ENCODE measurements around the gene DBP.
"Not testable (repeated sequence)": the region's sequence is repeated elsewhere in the genome, so short reads cannot be mapped to it uniquely, and the experiment has no call there.

DBP gene, protein sequence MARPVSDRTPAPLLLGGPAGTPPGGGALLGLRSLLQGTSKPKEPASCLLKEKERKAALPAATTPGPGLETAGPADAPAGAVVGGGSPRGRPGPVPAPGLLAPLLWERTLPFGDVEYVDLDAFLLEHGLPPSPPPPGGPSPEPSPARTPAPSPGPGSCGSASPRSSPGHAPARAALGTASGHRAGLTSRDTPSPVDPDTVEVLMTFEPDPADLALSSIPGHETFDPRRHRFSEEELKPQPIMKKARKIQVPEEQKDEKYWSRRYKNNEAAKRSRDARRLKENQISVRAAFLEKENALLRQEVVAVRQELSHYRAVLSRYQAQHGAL

DNA sequence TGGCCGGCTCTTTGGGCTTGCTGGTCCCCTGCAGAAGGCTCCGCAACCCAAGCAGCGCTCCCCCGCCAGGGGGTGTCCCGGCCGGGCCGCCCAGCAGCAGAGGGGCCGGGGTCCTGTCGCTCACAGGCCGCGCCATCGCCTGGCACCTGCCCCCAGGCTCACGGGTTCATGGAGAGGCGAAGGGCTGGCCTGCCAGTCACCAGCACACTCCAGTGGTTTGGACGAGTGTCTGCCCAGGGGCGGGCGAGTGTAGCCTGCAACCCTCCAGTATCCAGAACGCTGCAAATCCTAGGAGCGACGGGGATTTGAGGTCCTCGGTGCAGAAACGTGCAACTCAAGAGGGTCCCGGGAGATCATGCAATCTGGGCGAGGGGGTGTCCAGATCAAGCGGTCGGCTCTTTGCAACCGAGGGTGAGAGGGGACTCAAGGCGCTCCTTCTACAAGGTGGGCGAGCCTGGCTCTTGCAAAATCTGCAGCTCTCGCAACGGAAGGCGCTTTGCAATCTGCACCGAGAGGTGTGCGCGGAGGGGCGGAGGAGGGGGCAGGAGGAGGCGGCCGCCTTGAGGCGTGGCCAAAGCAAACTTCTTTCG lies at the start of gene DBP:
DBP (minus strand) TSS at position 521 of the 590 bp plus-strand sequence; CDS start at position 136, 385 bp downstream.
- H3K4me1 ChIP-seq: peaks cover 5 to 54% (median 42%) of the 10 kb centered on the region in 4 donors
- no peaks in the 10 kb centered on the region for H3K27me3 ChIP-seq
- TF ChIP-seq, protein P1, sequence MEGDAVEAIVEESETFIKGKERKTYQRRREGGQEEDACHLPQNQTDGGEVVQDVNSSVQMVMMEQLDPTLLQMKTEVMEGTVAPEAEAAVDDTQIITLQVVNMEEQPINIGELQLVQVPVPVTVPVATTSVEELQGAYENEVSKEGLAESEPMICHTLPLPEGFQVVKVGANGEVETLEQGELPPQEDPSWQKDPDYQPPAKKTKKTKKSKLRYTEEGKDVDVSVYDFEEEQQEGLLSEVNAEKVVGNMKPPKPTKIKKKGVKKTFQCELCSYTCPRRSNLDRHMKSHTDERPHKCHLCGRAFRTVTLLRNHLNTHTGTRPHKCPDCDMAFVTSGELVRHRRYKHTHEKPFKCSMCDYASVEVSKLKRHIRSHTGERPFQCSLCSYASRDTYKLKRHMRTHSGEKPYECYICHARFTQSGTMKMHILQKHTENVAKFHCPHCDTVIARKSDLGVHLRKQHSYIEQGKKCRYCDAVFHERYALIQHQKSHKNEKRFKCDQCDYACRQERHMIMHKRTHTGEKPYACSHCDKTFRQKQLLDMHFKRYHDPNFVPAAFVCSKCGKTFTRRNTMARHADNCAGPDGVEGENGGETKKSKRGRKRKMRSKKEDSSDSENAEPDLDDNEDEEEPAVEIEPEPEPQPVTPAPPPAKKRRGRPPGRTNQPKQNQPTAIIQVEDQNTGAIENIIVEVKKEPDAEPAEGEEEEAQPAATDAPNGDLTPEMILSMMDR (IDR thresholded peaks at IDR 0.05): peak; percentile 8 to 20
- peak; percentile 63 to 87 for DNase-seq
- H3K9me3 ChIP-seq: no peaks in the 10 kb centered on the region
- peaks cover 0 to 6% (median 0%) of the 10 kb centered on the region in 3 donors for H3K36me3 ChIP-seq
- intact Hi-C loops (cut with DNase I; ENCODE audit: low total_unique reads): no loop called here
- H3K4me3 ChIP-seq: peak within 1 kb of the TSS; percentile 73 to 75
- peak within 1 kb of the TSS; percentile 91 to 96 for H3K27ac ChIP-seq

DNA sequence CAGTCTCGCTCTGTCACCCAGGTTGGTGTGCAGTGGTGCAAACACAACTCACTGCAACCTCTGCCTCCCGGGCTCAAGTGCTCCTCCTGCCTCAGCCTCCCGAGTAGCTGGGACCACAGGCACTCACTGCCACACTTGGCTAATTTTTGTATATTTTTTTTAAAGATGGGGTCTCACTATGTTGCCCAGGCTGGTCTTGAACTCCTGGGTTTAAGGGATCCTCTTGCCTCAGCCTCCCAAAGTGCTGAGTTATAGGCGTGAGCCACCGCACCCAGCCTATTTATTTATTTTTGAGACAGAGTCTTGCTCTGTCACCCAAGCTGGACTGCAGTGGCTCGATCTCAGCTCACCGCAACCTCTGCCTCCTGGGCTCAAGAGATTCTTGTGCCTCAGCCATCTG lies 49.5 kb upstream of the DBP start:
- H3K36me3 ChIP-seq; DNase-seq; H3K27me3 ChIP-seq; H3K4me3 ChIP-seq; H3K4me1 ChIP-seq; H3K9me3 ChIP-seq; H3K27ac ChIP-seq; intact Hi-C loops (cut with DNase I; ENCODE audit: low total_unique reads): not testable (repeated sequence)

DNA sequence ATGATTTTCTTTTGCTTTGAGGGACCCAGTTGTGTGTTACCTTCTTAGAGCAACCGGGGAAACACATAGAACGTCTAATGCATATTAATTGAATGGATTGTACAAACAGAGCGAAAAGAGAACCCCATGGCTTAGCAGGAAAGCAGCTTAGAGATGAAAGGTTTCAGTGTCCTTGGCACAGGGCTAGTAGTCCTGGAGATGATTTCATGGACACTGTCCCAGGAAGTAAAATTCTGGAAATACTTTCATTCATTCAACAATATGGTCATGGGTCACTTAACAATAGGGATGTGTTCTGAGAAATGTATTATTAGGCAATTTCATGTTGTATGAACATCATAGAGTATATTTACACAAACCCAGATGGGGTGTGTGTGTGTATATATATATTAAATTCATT lies 48.9 kb upstream of the DBP start:
- H3K4me1 ChIP-seq: no peaks in the 10 kb centered on the region
- H3K9me3 ChIP-seq: no peaks in the 10 kb centered on the region
- H3K27ac ChIP-seq: no peak overlapping the region
- intact Hi-C loops (cut with DNase I; ENCODE audit: low total_unique reads): no loop called here
- no peaks in the 10 kb centered on the region for H3K36me3 ChIP-seq
- H3K27me3 ChIP-seq: no peaks in the 10 kb centered on the region
- no peak overlapping the region for H3K4me3 ChIP-seq
- no peak for DNase-seq
- TF ChIP-seq, protein P1 (IDR thresholded peaks at IDR 0.05): no peak

DNA sequence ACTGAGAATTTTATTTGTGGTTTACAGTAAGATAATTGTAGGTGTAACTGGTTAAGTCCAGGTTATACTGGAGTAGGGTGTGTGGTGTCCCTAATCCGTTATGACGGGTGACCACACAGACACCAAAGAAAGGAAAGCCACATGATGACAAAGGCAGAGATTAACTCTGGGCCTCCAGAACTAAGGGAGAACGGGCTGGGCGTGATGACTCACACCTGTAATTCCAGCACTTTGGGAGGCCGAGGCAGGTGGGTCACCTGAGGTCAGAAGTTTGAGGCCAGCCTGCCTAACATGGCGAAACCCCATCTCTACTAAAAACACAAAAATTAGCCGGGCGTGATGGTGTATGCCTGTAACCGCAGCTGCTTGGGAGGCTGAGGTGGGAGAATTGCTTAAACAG lies 48.4 kb upstream of the DBP start:
- Histone ChIP-seq H3K9me3 (no peaks in the 10 kb centered on the region), H3K27me3 (no peaks in the 10 kb centered on the region), H3K4me1 (no peaks in the 10 kb centered on the region), H3K27ac (no peak overlapping the region), H3K4me3 (no peak overlapping the region), H3K36me3 (no peaks in the 10 kb centered on the region)
- no peak for DNase-seq
- intact Hi-C loops (cut with DNase I; ENCODE audit: low total_unique reads): no loop called here
- TF ChIP-seq, protein P1 (IDR thresholded peaks at IDR 0.05): no peak

DNA sequence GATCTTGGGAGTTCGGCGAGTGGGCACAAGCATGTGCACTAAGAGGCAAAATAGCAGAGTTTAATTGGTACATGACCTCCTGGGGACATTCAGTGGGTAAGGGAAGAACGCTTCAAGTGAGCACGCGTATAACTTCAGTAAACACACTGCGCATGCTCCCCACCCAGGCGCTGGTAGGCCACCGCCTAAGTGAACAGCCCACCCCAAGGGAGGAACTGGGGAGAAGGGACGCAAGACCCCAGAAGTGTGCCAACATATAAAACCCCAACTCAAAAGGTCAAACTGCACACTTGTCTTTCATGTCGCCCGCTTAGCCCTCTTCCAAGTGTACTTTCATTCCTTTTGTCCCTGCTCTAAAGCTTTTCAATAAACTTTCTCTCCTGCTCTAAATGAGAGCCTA lies 46.2 kb upstream of the DBP start:
- H3K4me1 ChIP-seq: no peaks in the 10 kb centered on the region
- H3K36me3 ChIP-seq: no peaks in the 10 kb centered on the region
- H3K27me3 ChIP-seq: no peaks in the 10 kb centered on the region
- TF ChIP-seq, protein P1 (IDR thresholded peaks at IDR 0.05): no peak
- intact Hi-C loops (cut with DNase I; ENCODE audit: low total_unique reads): no loop called here
- no peak overlapping the region for H3K4me3 ChIP-seq
- H3K9me3 ChIP-seq: no peaks in the 10 kb centered on the region
- DNase-seq: no peak
- H3K27ac ChIP-seq: no peak overlapping the region

DNA sequence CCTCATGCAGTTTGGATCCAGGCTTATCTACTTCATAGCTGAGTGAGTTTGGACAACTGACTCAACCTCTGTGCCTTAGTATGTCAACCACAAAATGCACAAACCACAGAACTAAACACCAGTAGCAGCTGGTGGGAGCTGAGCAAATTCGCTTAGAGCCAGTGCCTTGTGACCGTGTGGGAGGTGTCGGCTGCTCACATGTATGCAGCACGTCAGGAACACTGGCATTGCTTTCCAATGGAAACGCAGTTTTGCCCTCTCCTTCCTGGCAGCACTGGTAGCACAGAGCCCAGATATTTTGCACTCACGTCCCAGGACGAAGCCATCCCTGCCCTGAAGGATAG lies 43.9 kb upstream of the DBP start:
- H3K27me3 ChIP-seq: no peaks in the 10 kb centered on the region
- TF ChIP-seq, protein P1 (IDR thresholded peaks at IDR 0.05): no peak
- no peaks in the 10 kb centered on the region for H3K9me3 ChIP-seq
- no peaks in the 10 kb centered on the region for H3K4me1 ChIP-seq
- no peak for DNase-seq
- no peak overlapping the region for H3K4me3 ChIP-seq
- intact Hi-C loops (cut with DNase I; ENCODE audit: low total_unique reads): no loop called here
- no peak overlapping the region for H3K27ac ChIP-seq
- H3K36me3 ChIP-seq: no peaks in the 10 kb centered on the region

Data from tibial artery (tissue), 4 donors.